HCT116 (cell line): ENCODE results near the gene FICD. TPM values are rescaled to one million over a fixed set of nuclear protein-coding genes. Genes with fewer than 3 reads are reported as not detected.
A peak's percentile ranks its signal among the peaks of the same experiment; 100 is the strongest.

Experiments used
- ATAC-seq: fragments of 200-7000 bp; cut with Tn5 transposase; 2 replicates; pipeline ENCODE4 v1.9.1; 2020; ENCODE audit warnings: mild to moderate bottlenecking, moderate library complexity
- BruUV-seq: library from RNA; stranded (reverse); fragments of 400-500 nt; replicated peaks from 2 replicates; lab custom pipeline; 2021; lab: Mats Ljungman, UMichigan
- CTCF ChIA-PET: fragments of 300-600 bp; sonication (Branson Sonifier 250); formaldehyde crosslinking; loops from one replicate; lab custom pipeline; 2021; ENCODE audit warnings: antibody characterized with exemption; lab: Charles Lee
- POLR2A ChIA-PET: fragments of 300-600, 350-600 bp; sonication (Branson Sonifier 250); formaldehyde crosslinking; loops from one replicate; lab custom pipeline; 2021; ENCODE audit warnings: antibody characterized with exemption; lab: Charles Lee
- RAD21 ChIA-PET, 2 experiments: fragments of 300-600 bp; sonication (Branson Sonifier 250); formaldehyde crosslinking; loops; one replicate each; lab custom pipeline; 2023; ENCODE audit warnings: low total read pairs in 2 of 2; ENCODE audit not compliant: uncharacterized antibody in 2 of 2, unreplicated experiment in 2 of 2, low non-redundant PET in 1 of 2; lab: Charles Lee
- DNase-seq: peaks from one replicate; pipeline ENCODE4 v3.0.0-alpha.2; 2010; ENCODE audit warnings: low read depth, low spot score
- H2AFZ ChIP-seq: fragments of 200-600 bp; shearing (Covaris generic), sonication (generic); 2 replicates; pipeline ENCODE4 v1.6.1; 2017; ENCODE audit warnings: low read depth, mixed run types, mixed read lengths, antibody characterized with exemption, low read length; ENCODE audit not compliant: poor library complexity, severe bottlenecking
- H3K27ac ChIP-seq: 2 replicates; pipeline ENCODE4 v1.5.1; 2012; ENCODE audit warnings: low read depth, low read length
- H3K27me3 ChIP-seq: fragments of 200-600 bp; sonication (generic); 2 replicates; pipeline ENCODE4 v1.6.1; 2016; ENCODE audit warnings: mixed run types, low read length, mixed read lengths; ENCODE audit not compliant: insufficient read depth
- H3K36me3 ChIP-seq, 2 experiments: fragments of 200-500 bp in 1 of 2; fragments of 200-600 bp in 1 of 2; sonication (Bioruptor generic) in 1 of 2; sonication (generic) in 1 of 2; 2 replicates each; pipeline versions ENCODE4 v1.5.1 to v1.6.1; 2014 to 2016; ENCODE audit warnings: low read length in 2 of 2, inconsistent platforms in 1 of 2, mixed read lengths in 1 of 2, mixed run types in 1 of 2; ENCODE audit not compliant: insufficient read depth in 2 of 2, control insufficient read depth in 1 of 2
- H3K4me1 ChIP-seq, 2 experiments: fragments of 200-600 bp in 1 of 2; sonication (generic) in 1 of 2; 2 replicates each; pipeline versions ENCODE4 v1.5.1 to v1.6.1; 2012 to 2017; ENCODE audit warnings: low read length in 2 of 2, inconsistent platforms in 1 of 2, mild to moderate bottlenecking in 1 of 2, mixed read lengths in 1 of 2, mixed run types in 1 of 2, moderate library complexity in 1 of 2; ENCODE audit not compliant: insufficient read depth in 2 of 2, control insufficient read depth in 1 of 2
- H3K4me2 ChIP-seq: fragments of 200-600 bp; sonication (generic); 2 replicates; pipeline ENCODE4 v1.6.1; 2017; ENCODE audit warnings: mixed run types, low read length, mixed read lengths
- H3K4me3 ChIP-seq, 2 experiments: fragments of 200-600 bp in 1 of 2; sonication (generic) in 1 of 2; replicated peaks in 1 of 2; 2 replicates each; pipeline ENCODE4 v1.5.1; 2011 to 2016; ENCODE audit warnings: low read length in 2 of 2, control low read depth in 1 of 2, low read depth in 1 of 2, mild to moderate bottlenecking in 1 of 2, mixed read lengths in 1 of 2, mixed run types in 1 of 2
- H3K79me2 ChIP-seq: fragments of 200-600 bp; sonication (generic); 2 replicates; pipeline ENCODE4 v1.6.1; 2017; ENCODE audit warnings: mild to moderate bottlenecking, mixed run types, low read length, moderate library complexity, mixed read lengths; ENCODE audit not compliant: insufficient read depth
- H3K9ac ChIP-seq: fragments of 200-600 bp; sonication (generic); 2 replicates; pipeline ENCODE4 v1.6.1; 2016; ENCODE audit warnings: low read length, mixed read lengths
- H3K9me2 ChIP-seq: fragments of 200-600 bp; sonication (generic), shearing (Covaris generic); 2 replicates; pipeline ENCODE4 v1.6.1; 2017; ENCODE audit warnings: mixed run types, mild to moderate bottlenecking, moderate library complexity; ENCODE audit not compliant: insufficient read depth
- H3K9me3 ChIP-seq, 2 experiments: fragments of 200-500 bp in 1 of 2; fragments of 200-600 bp in 1 of 2; sonication (Bioruptor generic) in 1 of 2; sonication (generic) in 1 of 2; 2 replicates each; pipeline ENCODE4 v1.6.1; 2014 to 2017; ENCODE audit warnings: low read length in 2 of 2, mixed read lengths in 2 of 2, inconsistent platforms in 1 of 2, low read depth in 1 of 2, mild to moderate bottlenecking in 1 of 2, mixed run types in 1 of 2, moderate library complexity in 1 of 2; ENCODE audit not compliant: control insufficient read depth in 1 of 2, insufficient read depth in 1 of 2
- H4K20me1 ChIP-seq: fragments of 200-600 bp; sonication (generic), shearing (Covaris generic); 2 replicates; pipeline ENCODE4 v1.6.1; 2017; ENCODE audit warnings: mixed run types, mild to moderate bottlenecking, moderate library complexity; ENCODE audit not compliant: insufficient read depth
- CBX3 ChIP-seq: IDR thresholded peaks from 2 replicates; pipeline ENCODE4 v1.6.1; 2012; ENCODE audit warnings: low read depth
- ELF1 ChIP-seq: IDR thresholded peaks from 2 replicates; pipeline ENCODE4 v1.6.1; 2012; ENCODE audit warnings: low read depth, borderline replicate concordance
- EZH2phosphoT487 ChIP-seq: fragments of 200-600 bp; IDR thresholded peaks from 2 replicates; pipeline ENCODE4 v1.6.1; 2018; ENCODE audit warnings: antibody characterized with exemption, borderline replicate concordance
- SIN3A ChIP-seq: IDR thresholded peaks from 2 replicates; pipeline ENCODE4 v1.6.1; 2012; ENCODE audit warnings: low read depth
- SRF ChIP-seq: IDR thresholded peaks from 2 replicates; pipeline ENCODE4 v1.6.1; 2012; ENCODE audit warnings: low read depth
- ZFX ChIP-seq: fragments of 450-650 bp; IDR thresholded peaks from 2 replicates; pipeline ENCODE4 v1.6.1; 2017
- ZNF274 ChIP-seq: fragments of 200-500 bp; sonication (Bioruptor generic); IDR thresholded peaks from 2 replicates; pipeline ENCODE4 v1.6.1; 2014; ENCODE audit warnings: mild to moderate bottlenecking, low read depth, low read length, inconsistent platforms
- intact Hi-C: fragments of 100-400 bp; cut with micrococcal nuclease; formaldehyde crosslinking; loops from 2 replicates; pipeline ENCODE4 v1.10.0; 2022
- total RNA-seq: library from RNA; stranded (reverse); gene quantifications from one replicate; pipeline ENCODE4 v1.2.1, GENCODE V29; 2021; ENCODE audit not compliant: unreplicated experiment
- TF ChIP-seq, protein P1 (sequence below): IDR thresholded peaks from 2 replicates; pipeline ENCODE4 v1.6.1; 2012
- TF ChIP-seq, protein P2 (sequence below): IDR thresholded peaks from 2 replicates; pipeline ENCODE4 v1.6.1; 2011; ENCODE audit warnings: mild to moderate bottlenecking, low read length, moderate library complexity; ENCODE audit not compliant: insufficient replicate concordance; ENCODE audit errors: extremely low read depth

Gene FICD
- total RNA-seq, 1 experiment from 2014 or later: 5.1 TPM

DNA sequence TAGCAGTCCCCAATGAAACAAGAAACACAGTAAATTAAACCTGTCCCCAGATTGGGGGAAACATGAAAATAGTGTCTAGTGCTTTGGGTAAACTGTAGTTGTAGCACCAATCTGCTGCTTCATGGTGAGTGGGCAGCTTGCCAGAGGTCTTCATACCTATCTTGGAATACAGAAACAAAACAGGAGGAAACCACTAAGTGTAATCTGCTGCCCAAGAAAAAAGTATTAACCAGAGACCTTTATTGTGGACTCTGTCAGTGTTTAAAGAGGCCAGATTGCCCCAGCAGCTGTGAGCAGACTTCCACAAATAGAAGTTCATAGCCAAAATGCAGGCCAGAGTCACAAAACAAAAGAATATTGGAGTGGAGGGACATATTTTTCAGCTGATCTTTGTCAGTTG is 49.6 kb downstream of the FICD start:
- Histone ChIP-seq H3K9me3 (no peaks in the 10 kb centered on the region), H2AFZ (no peak overlapping the region), H3K9ac (0 out of 2 replicates have a peak overlapping the region, but pooled peaks have one; percentile 55), H3K9me2 (no peaks in the 10 kb centered on the region), H4K20me1 (no peaks in the 10 kb centered on the region), H3K27ac (no peak overlapping the region), H3K27me3 (no peaks in the 10 kb centered on the region), H3K4me1 (peaks cover 25 to 42% of the 10 kb centered on the region in 2 experiments), H3K79me2 (peaks cover 36% of the 10 kb centered on the region), H3K4me2 (peak overlapping the region; percentile 51; the same call in 1 of the 2 replicates), H3K36me3 (peaks cover 26 to 38% of the 10 kb centered on the region in 2 experiments), H3K4me3 (no peak overlapping the region)
- CTCF ChIA-PET: interaction anchor here (1.8 to 2.0 kb wide), 2 partner anchors 54 to 239 kb away, joined by 6 to 11 read pairs; no protein-coding TSS in a partner anchor
- no TSS peak for BruUV-seq
- TF ChIP-seq ELF1: no peak
- TF ChIP-seq ZFX: no peak
- no peak for TF ChIP-seq SIN3A
- no peak for TF ChIP-seq SRF
- TF ChIP-seq ZNF274: no peak
- TF ChIP-seq EZH2phosphoT487: no peak
- TF ChIP-seq CBX3: no peak
- TF ChIP-seq, protein P1, sequence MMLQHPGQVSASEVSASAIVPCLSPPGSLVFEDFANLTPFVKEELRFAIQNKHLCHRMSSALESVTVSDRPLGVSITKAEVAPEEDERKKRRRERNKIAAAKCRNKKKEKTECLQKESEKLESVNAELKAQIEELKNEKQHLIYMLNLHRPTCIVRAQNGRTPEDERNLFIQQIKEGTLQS: no peak
- TF ChIP-seq, protein P2, sequence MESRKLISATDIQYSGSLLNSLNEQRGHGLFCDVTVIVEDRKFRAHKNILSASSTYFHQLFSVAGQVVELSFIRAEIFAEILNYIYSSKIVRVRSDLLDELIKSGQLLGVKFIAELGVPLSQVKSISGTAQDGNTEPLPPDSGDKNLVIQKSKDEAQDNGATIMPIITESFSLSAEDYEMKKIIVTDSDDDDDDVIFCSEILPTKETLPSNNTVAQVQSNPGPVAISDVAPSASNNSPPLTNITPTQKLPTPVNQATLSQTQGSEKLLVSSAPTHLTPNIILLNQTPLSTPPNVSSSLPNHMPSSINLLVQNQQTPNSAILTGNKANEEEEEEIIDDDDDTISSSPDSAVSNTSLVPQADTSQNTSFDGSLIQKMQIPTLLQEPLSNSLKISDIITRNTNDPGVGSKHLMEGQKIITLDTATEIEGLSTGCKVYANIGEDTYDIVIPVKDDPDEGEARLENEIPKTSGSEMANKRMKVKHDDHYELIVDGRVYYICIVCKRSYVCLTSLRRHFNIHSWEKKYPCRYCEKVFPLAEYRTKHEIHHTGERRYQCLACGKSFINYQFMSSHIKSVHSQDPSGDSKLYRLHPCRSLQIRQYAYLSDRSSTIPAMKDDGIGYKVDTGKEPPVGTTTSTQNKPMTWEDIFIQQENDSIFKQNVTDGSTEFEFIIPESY: no peak
- ATAC-seq (no peak), DNase-seq (no peak)
- RAD21 ChIA-PET: no interaction called here
- intact Hi-C loops: loop anchor here (5.0 to 10.0 kb wide), 3 partner anchors 270 to 823 kb away; no protein-coding TSS in a partner anchor
- POLR2A ChIA-PET: interaction anchor here (0.7 kb wide), 1 partner anchor 53 kb away, joined by 3 read pairs; no protein-coding TSS in a partner anchor
